ENCODE results near the gene SLC6A20. TPM values are rescaled to one million over a fixed set of nuclear protein-coding genes. Genes with fewer than 3 reads are reported as not detected.

SLC6A20 gene
- total RNA-seq, 2 experiments from 2014 or later: not detected

DNA sequence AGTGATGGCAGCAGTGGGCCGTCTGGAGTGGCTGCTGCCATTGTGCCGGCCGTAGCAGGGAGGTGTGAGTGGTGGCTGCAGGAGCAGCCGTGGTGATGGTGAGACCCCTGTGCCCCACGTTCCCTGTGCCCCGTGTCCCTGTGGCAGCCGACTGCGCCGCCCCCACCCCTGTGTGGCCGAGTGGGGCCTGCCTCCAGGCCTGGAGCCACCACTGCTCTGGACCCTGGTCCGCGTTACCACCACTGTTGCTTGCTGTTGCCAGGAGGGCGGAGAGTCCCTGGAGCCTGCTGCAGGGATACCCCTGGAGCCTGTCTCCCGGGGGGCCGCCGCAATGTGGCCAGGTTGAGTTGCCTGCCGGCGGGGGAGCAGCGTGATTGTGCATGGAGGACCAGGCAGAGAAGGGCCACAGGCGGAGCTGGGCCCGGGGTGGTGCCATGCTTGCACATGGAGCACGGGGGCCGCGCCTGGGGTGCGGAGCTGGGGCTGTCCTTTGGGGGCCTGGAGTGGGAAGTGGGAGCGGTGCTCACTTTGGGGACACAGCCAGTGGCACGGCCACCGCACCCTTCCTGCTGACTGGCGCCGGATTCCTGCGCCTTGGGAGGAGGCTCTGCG, 50.1 kb downstream of the SLC6A20 start:
- H3K36me3 Mint-ChIP-seq (ENCODE audit: low read depth): peaks cover 36% of the 10 kb centered on the region
- DNase-seq: no peak
- H3K27ac Mint-ChIP-seq: no peak overlapping the region
- no peaks in the 10 kb centered on the region for H3K27me3 Mint-ChIP-seq
- no peak overlapping the region for H3K4me3 Mint-ChIP-seq
- POLR2A ChIA-PET: no interaction called here
- H3K4me1 Mint-ChIP-seq: peaks cover 13% of the 10 kb centered on the region
- no peaks in the 10 kb centered on the region for H3K9me3 Mint-ChIP-seq
- CTCF ChIA-PET: interaction anchor here (1.8 kb wide), 1 partner anchor 333 kb away, joined by 3 read pairs; no protein-coding TSS in a partner anchor

DNA sequence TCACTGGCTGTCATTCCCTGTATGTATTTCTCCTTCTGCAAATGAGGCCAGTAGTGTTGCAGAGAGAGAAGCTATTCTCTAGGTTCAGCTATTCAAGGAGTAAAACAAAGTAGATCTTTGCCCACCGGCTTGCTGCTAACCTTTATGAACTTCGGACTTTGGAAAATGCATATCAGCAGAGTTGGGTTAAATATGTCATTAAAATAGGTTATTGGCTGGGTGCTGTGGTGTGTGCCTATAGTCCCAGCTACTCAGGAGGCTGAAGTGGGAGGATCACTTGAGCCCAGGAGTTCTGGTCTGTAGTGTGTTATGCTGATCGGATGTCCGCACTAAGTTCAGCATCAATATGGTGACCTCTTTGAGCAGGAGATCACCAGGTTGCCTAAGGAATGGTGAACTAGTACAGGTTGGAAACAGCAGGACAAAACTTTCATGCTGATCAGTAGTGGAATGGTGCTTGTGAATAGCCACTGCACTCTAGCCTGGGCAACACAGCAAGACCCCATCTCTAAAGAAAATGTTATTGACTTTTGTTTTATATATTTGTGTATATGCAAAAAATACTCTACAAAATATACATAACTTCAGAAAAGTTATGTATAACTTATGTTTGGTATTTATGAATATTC, 53.8 kb downstream of the SLC6A20 start:
- H3K4me1 Mint-ChIP-seq: peaks cover 21% of the 10 kb centered on the region
- CTCF ChIA-PET: interaction anchor here (1.0 kb wide), 1 partner anchor 336 kb away, joined by 3 read pairs; no protein-coding TSS in a partner anchor
- H3K36me3 Mint-ChIP-seq (ENCODE audit: low read depth): peaks cover 62% of the 10 kb centered on the region
- no peaks in the 10 kb centered on the region for H3K9me3 Mint-ChIP-seq
- POLR2A ChIA-PET: no interaction called here
- peak overlapping the region; percentile 9 for H3K27ac Mint-ChIP-seq
- H3K4me3 Mint-ChIP-seq: no peak overlapping the region
- no peaks in the 10 kb centered on the region for H3K27me3 Mint-ChIP-seq
- DNase-seq: no peak

DNA sequence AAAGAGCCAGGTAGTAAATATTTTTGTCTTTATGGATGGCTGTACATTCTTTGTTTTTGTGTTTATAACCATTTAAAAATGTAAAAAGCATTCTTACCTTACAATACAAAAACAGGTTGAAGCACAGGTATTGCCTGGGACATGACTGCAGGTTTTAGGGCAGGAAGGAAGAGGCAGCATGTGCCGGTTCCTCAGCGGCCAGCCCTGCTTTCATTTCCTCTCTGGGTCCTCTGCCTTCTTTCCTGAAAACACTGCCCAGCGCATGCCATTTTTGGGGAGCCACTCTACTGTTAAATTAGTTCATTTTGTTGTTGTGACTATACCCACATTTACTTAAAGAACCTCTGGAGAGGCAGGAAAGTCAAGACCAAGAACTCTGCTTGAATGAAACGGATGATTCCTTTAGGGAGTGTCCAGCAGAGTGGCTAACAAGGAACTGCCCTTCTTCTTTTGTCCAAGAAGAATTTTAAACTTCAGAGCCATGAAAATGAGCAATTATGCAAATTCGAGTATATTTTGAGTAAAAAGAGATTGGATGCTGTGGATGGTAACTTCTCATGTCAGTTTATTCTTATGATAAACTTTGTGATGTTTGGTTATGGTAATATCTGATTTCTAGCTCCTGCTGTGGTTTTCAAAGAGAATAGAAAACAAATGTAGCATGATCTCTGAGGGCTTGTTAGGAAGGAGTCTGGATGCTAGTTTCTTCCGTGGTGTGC, 54.4 kb downstream of the SLC6A20 start:
- DNase-seq: no peak
- H3K27me3 Mint-ChIP-seq: no peaks in the 10 kb centered on the region
- H3K27ac Mint-ChIP-seq: peak overlapping the region; percentile 9
- ChIA-PET CTCF (interaction anchor here (1.0 kb wide), 1 partner anchor 337 kb away, joined by 3 read pairs; no protein-coding TSS in a partner anchor), POLR2A (no interaction called here)
- no peaks in the 10 kb centered on the region for H3K9me3 Mint-ChIP-seq
- H3K36me3 Mint-ChIP-seq (ENCODE audit: low read depth): peaks cover 67% of the 10 kb centered on the region
- H3K4me3 Mint-ChIP-seq: no peak overlapping the region
- peaks cover 21% of the 10 kb centered on the region for H3K4me1 Mint-ChIP-seq

DNA sequence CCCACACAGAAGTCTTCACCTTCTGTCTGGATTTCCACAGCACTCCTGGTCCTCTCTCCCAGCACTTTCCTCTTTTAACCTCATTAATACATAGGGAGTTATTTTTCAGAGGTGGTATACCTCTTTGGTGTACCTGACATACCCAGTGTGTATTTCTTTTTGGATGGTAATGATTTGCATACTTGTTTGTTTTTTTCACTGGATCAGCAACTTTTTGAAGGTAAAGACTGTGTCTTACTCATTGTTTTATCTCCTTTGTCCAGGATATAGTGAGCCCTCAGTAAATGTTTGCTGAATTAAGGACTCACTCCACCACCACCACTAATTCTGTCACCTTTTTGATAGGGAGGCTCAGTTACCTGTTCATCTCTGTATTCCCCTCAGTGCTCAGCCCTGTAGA, 55.1 kb downstream of the SLC6A20 start:
- POLR2A ChIA-PET: no interaction called here
- peak overlapping the region; percentile 76 for H3K27ac Mint-ChIP-seq
- DNase-seq: no peak
- no peak overlapping the region for H3K4me3 Mint-ChIP-seq
- CTCF ChIA-PET: no interaction called here
- no peaks in the 10 kb centered on the region for H3K27me3 Mint-ChIP-seq
- H3K36me3 Mint-ChIP-seq (ENCODE audit: low read depth): peaks cover 74% of the 10 kb centered on the region
- peaks cover 21% of the 10 kb centered on the region for H3K4me1 Mint-ChIP-seq
- H3K9me3 Mint-ChIP-seq: no peaks in the 10 kb centered on the region

DNA sequence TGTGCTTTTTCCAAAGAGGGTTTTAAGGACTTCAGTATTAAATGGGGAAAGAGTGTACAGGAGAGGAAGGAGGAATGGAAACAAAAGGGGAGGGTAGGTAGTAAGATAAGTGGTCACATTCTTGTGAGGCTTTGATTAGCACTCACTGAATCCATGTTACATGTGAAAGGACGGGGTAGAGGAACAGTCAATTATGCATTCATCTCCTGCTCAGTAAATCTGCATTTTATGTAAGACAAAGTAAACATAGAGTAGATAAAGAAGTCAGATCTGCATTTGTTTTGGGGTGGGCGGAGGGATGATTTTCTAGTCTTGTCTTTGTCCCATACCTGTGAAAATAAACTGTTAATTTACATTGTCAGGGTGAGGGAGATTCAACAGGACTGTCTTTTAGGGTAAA, 56.3 kb downstream of the SLC6A20 start:
- ChIA-PET POLR2A (no interaction called here), CTCF (no interaction called here)
- H3K36me3 Mint-ChIP-seq (ENCODE audit: low read depth): peaks cover 76% of the 10 kb centered on the region
- H3K9me3 Mint-ChIP-seq: no peaks in the 10 kb centered on the region
- H3K27me3 Mint-ChIP-seq: no peaks in the 10 kb centered on the region
- no peak for DNase-seq
- H3K4me3 Mint-ChIP-seq: no peak overlapping the region
- peaks cover 21% of the 10 kb centered on the region for H3K4me1 Mint-ChIP-seq
- no peak overlapping the region for H3K27ac Mint-ChIP-seq

DNA sequence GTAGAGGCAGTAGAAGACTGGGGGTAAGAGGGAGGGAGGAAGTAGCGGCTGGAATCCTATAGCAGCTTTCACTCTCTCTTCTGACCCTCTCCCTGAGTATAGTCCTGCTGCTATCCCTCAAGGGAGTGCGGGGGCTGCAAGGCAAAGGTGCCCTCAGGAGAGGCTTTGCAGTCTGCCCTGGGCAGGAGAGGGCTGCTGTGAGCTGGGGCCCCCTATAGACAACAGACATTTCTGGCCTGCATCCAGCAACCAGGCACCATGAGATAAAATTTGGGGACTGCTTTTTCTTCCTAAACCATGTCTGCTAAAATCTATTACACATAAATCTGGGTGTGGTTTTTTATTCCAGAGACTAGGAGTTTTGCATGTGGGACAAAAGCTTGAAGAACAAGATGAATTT, 59.1 kb downstream of the SLC6A20 start:
- H3K4me3 Mint-ChIP-seq: no peak overlapping the region
- no peaks in the 10 kb centered on the region for H3K9me3 Mint-ChIP-seq
- DNase-seq: no peak
- H3K27ac Mint-ChIP-seq: no peak overlapping the region
- no peaks in the 10 kb centered on the region for H3K27me3 Mint-ChIP-seq
- ChIA-PET CTCF (no interaction called here), POLR2A (no interaction called here)
- peaks cover 18% of the 10 kb centered on the region for H3K4me1 Mint-ChIP-seq
- peaks cover 79% of the 10 kb centered on the region for H3K36me3 Mint-ChIP-seq (ENCODE audit: low read depth)

DNA sequence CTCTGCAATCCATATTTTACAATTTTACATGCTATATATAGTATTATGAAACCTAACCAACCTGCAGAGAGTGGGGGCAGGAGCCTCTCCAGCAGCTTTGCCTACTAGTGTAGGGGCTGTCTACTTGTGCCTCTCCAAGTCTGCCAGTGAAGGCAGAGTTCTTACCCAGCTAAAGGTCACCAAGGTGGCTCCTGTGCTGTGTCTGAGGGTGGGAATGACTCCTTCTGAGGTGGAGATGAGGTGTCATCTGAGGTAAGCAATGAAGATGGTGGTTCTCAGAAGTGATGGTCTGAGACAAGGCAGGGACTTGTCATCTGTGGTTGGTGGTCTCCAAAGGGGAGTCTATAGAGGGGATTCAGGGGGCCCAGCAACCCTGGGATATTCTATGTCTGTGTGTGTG, 59.6 kb downstream of the SLC6A20 start:
- DNase-seq: no peak

DNA sequence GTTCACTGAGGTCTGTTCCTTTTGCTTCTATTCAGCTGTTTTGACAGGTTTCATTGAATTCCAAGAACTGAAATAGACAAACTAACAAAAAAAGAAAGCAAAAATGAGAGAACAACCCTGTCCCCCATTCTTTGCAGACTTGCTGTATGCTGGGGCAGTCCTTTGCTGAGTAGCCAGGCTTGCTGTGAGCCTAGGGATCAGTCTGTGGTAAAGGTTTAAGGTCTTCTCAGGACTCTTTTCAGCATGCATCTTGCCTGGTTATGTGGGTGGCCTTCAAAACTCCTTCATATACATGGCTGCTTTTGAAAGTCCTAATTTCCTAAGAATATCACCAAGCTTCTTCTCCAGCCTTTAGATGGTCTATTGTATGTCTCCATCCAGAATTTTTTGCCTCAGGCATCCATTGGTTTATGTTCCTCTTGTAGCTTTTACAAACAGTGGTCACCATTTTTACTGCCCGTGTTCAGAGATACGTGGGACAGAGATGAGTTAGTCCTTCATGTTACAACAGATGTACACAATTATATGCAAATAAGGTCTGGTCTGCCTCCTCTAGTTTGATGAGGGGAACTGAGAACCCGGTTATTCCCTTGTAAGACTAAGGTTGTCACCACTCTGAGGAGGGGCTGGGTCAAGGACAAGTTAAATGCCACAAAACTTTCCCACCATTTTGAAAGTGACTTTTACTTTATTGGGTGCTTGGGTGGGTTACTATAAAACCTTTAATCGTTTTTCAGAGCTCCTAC, 65.8 kb downstream of the SLC6A20 start:
- Mint-ChIP-seq H3K9me3 (no peaks in the 10 kb centered on the region), H3K4me1 (peaks cover 3% of the 10 kb centered on the region), H3K4me3 (no peak overlapping the region), H3K36me3 (ENCODE audit: low read depth) (peaks cover 65% of the 10 kb centered on the region), H3K27me3 (no peaks in the 10 kb centered on the region), H3K27ac (no peak overlapping the region)
- no peak for DNase-seq
- CTCF ChIA-PET: interaction anchor here (0.5 to 2.2 kb wide), 2 partner anchors 17 to 912 kb away, joined by 3 to 5 read pairs; no protein-coding TSS in a partner anchor
- POLR2A ChIA-PET: no interaction called here

More for the DNA sequence above, 59.6 kb downstream of the SLC6A20 start:
- H3K4me1 Mint-ChIP-seq: peaks cover 13% of the 10 kb centered on the region
- H3K27me3 Mint-ChIP-seq: no peaks in the 10 kb centered on the region
- H3K27ac Mint-ChIP-seq: no peak overlapping the region
- H3K4me3 Mint-ChIP-seq: no peak overlapping the region
- peaks cover 77% of the 10 kb centered on the region for H3K36me3 Mint-ChIP-seq (ENCODE audit: low read depth)
- H3K9me3 Mint-ChIP-seq: no peaks in the 10 kb centered on the region
- ChIA-PET CTCF (no interaction called here), POLR2A (no interaction called here)

DNA sequence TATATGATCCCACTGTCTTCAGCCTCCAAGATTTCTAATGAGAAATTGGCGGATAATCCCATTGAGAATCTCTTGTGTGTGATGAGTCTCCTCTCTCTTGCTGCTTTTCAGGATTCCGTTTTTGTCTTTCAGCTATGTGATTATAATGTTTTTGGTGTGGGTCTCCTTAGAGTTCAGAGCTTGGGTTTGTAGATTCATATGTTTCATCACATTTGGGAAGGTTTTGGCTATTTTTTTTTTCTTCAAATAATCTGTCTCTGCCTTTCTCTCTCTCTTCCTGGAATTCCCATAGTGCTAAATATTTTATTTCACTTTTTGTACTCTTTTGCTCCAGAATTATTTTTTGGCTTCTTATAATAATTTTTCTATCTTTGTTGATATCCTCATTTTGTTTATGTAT, 66.7 kb downstream of the SLC6A20 start:
- H3K4me1 Mint-ChIP-seq: peaks cover 3% of the 10 kb centered on the region
- DNase-seq: no peak
- POLR2A ChIA-PET: no interaction called here
- peak overlapping the region; percentile 50 for H3K27ac Mint-ChIP-seq
- CTCF ChIA-PET: no interaction called here
- H3K27me3 Mint-ChIP-seq: no peaks in the 10 kb centered on the region
- H3K4me3 Mint-ChIP-seq: no peak overlapping the region
- H3K9me3 Mint-ChIP-seq: no peaks in the 10 kb centered on the region
- H3K36me3 Mint-ChIP-seq (ENCODE audit: low read depth): peaks cover 64% of the 10 kb centered on the region

DNA sequence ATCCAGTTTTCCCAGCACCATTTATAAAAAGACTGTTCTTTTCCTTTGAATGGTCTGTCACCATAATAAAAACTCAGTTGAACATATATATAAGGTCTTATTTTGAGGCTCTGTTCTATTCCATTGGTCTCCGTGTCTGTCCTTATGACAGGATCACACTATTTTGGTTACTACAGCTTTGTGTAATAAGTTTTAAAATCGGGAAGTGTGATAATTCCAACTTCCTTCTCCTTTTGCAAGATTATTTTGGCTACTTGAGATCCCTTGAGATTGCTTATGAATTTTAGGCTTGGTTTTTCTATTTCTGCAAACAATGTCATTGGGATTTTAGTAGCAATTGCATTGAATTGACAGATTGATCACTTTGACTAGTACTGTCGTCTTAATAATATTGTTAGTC, 71.4 kb downstream of the SLC6A20 start:
- ChIA-PET POLR2A (no interaction called here), CTCF (interaction anchor here (1.1 kb wide), 1 partner anchor 255 kb away, joined by 3 read pairs; no protein-coding TSS in a partner anchor)
- DNase-seq: no peak
- H3K9me3 Mint-ChIP-seq: no peaks in the 10 kb centered on the region
- H3K27me3 Mint-ChIP-seq: no peaks in the 10 kb centered on the region
- H3K4me1 Mint-ChIP-seq: peaks cover 2% of the 10 kb centered on the region
- no peak overlapping the region for H3K4me3 Mint-ChIP-seq
- peaks cover 64% of the 10 kb centered on the region for H3K36me3 Mint-ChIP-seq (ENCODE audit: low read depth)
- H3K27ac Mint-ChIP-seq: no peak overlapping the region

DNA sequence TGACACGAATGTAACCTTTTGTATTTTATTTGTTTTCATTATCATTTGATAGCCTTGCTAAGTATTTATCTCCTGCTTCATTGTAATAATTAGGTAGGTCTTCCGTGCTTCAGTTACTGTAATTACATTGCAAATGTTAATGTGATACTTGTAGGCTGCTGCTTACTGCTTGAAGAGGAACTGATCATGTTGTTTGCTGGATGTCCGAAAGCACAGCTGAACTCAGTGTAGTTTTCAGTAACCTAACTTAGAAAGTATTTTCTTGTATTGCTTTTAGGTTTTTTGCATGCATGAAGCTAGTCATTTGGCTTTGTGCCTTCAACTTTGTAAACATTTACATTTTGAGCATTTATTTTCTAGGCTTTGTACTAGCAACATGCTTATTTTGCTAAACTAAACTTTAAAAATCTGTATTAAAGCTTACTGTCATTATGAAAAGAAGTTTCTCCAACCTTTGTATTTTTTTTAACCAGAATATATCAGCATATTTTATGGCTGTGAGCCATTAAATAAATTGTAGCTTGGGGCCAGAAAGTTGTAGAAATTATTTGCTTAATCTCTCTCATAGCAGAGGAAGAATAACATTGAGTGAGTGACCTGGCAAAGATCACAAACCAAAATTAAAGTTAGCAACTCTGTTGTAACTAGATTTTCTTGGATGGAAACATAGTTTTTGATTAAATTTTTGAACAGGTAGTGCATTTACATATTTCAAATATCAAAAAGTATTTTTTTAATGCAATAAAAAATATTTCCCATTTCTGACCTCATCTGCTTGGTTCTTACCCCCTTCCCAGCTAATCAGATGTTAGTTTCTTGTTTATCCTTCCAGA, 76.5 kb downstream of the SLC6A20 start:
- DNase-seq: no peak
- Mint-ChIP-seq H3K4me1 (peaks cover 3% of the 10 kb centered on the region), H3K9me3 (no peaks in the 10 kb centered on the region), H3K36me3 (ENCODE audit: low read depth) (peaks cover 60% of the 10 kb centered on the region), H3K27ac (no peak overlapping the region), H3K27me3 (no peaks in the 10 kb centered on the region), H3K4me3 (no peak overlapping the region)
- ChIA-PET POLR2A (no interaction called here), CTCF (interaction anchor here (0.8 kb wide), 1 partner anchor 8 kb away, joined by 3 read pairs; no protein-coding TSS in a partner anchor)

DNA sequence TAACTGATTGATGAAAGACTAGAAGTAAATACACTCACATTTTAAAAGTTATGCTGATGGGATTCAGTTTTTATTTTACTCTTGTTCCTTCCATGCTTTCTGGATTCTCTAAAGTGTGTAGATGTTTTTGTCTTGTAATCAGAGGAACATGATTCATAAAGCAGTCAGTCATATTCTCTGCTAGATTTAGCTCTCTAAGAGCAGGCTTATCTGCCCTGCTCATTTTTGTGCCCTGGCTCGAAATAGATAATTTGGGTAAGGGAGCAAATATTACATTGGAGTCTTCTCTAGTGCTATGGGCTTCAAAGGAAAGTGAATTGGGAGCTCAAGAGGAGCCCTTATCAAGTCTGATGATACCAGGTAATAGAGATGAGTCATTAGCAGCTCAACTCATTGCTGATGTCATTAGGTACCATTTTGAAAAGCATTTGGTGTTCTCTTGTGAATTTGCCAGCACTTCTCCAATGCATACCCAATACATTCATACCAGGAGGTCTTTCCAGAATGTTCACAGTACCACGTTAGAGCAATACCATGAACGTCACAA, 79.5 kb downstream of the SLC6A20 start:
- ChIA-PET CTCF (no interaction called here), POLR2A (no interaction called here)
- H3K9me3 Mint-ChIP-seq: no peaks in the 10 kb centered on the region
- no peak overlapping the region for H3K27ac Mint-ChIP-seq
- H3K4me1 Mint-ChIP-seq: peaks cover 4% of the 10 kb centered on the region
- no peak for DNase-seq
- no peak overlapping the region for H3K4me3 Mint-ChIP-seq
- no peaks in the 10 kb centered on the region for H3K27me3 Mint-ChIP-seq
- H3K36me3 Mint-ChIP-seq (ENCODE audit: low read depth): peaks cover 51% of the 10 kb centered on the region

Measured in activated CD4-positive, alpha-beta T cell treated with anti-CD3 and anti-CD28 coated beads, Interleukin-2, amount 10 ng/mL, durations not matched to agents 7 days and 5 days (primary cell).